Heart right ventricle (tissue), 16 donors: Measurements from ENCODE around the gene DOCK9. TPM values are rescaled to one million over a fixed set of nuclear protein-coding genes. Genes with fewer than 3 reads are reported as not detected.
"Not testable (repeated sequence)": the region's sequence is repeated elsewhere in the genome, so short reads cannot be mapped to it uniquely, and the experiment has no call there.

ENCODE experiments used
- ATAC-seq, 8 donors: fragments of 200-7000 bp; cut with Tn5 transposase; one replicate each; pipeline ENCODE4 v1.9.1; 2020; ENCODE audit warnings: mild to moderate bottlenecking in 8 of 8, moderate library complexity in 8 of 8, moderate number of reproducible peaks in 1 of 8
- DNase-seq, 2 donors: peaks; one replicate each; pipeline ENCODE4 v3.0.0-alpha.2; 2020
- H3K27ac ChIP-seq, 10 donors: fragments of 200-600 bp; sonication (generic) in 2 of 10; one replicate each; pipeline versions ENCODE4 v1.5.0 to v1.8.0; 2020 to 2022; ENCODE audit warnings: mild to moderate bottlenecking in 3 of 10
- H3K27me3 ChIP-seq, 7 donors: fragments of 200-600 bp; one replicate each; pipeline ENCODE4 v1.8.0; 2021 to 2022; ENCODE audit warnings: mild to moderate bottlenecking in 2 of 7
- H3K36me3 ChIP-seq, 9 donors: fragments of 200-600 bp; sonication (generic) in 1 of 9; one replicate each; pipeline versions ENCODE4 v1.5.0 to v1.8.0; 2020 to 2022; ENCODE audit warnings: mild to moderate bottlenecking in 2 of 9
- H3K4me1 ChIP-seq, 9 donors: fragments of 200-600 bp; sonication (generic) in 1 of 9; one replicate each; pipeline versions ENCODE4 v1.5.0 to v1.8.0; 2020 to 2022; ENCODE audit warnings: mild to moderate bottlenecking in 4 of 9
- H3K4me3 ChIP-seq, 10 donors: fragments of 200-600 bp; sonication (generic) in 2 of 10; one replicate each; pipeline versions ENCODE4 v1.5.0 to v1.8.0; 2020 to 2022; ENCODE audit warnings: mild to moderate bottlenecking in 7 of 10, moderate library complexity in 2 of 10
- H3K9me3 ChIP-seq, 11 donors: fragments of 200-600 bp in 10 of 11; sonication (generic) in 2 of 11; one replicate each; pipeline versions ENCODE4 v1.5.0 to v1.8.0; 2013 to 2022; ENCODE audit warnings: mild to moderate bottlenecking in 2 of 11, control low read depth in 1 of 11, moderate library complexity in 1 of 11
- CTCF ChIP-seq, 9 donors: fragments of 200-600 bp; sonication (generic) in 2 of 9; IDR thresholded peaks; one replicate each; pipeline versions ENCODE4 v1.5.0 to v1.8.0; 2021 to 2022; ENCODE audit warnings: antibody characterized with exemption in 9 of 9, mild to moderate bottlenecking in 5 of 9, moderate library complexity in 1 of 9
- WGBS, 2 donors: extraction: QIAGEN DNeasy Blood & Tissue Kit; methylation state at CpG; one replicate each; pipeline ENCODE4 v1.1.7; 2013; ENCODE audit warnings: inconsistent platforms in 1 of 2; 5-methylcytosine and 5-hydroxymethylcytosine counted together
- intact Hi-C, 10 donors: fragments of 100-400 bp; cut with DNase I; formaldehyde crosslinking; loops; one replicate each; pipeline versions ENCODE4 v1.11.1 to v1.14.2; 2022
- polyA plus RNA-seq, 2 donors: library from polyadenylated mRNA; stranded (reverse); fragments of 200-250 nt; gene quantifications; one replicate each; pipeline ENCODE4 v1.2.3, GENCODE V29; 2013
- total RNA-seq, 10 donors: library from RNA; stranded (reverse); fragmentation: NEBNext Ultra II Directional in 3 of 10; extraction: Animal tissue kit (Norgen Biotek cat#: 25700) in 3 of 10; gene quantifications; one replicate each; pipeline versions ENCODE4 v1.2.1 to v1.2.4, GENCODE V29; 2021 to 2023
- donor health status: Arrhythmogenic right ventricular cardiomyopathy.
- donor health status: ischemic (EF 13 %, LVEDD 7.1; RV severe dilation, severe dysfunction).
- donor health status: healthy with polysubstance abuse.
- donor health status: DM: no; HTN: yes; CAD: no.
- donor health status: DM: no; HTN: no; CAD: no.
- donor health status: ischemic (EF 25% LVEDD 6.9; RV normal size, moderate dysfunction).
- donor health status: ischemic (EF 25% LVEDD 5.7; RV mildly dilated, moderate dysfunction).
- donor health status: healthy.
- donor health status: DM: yes; HTN: yes; CAD: no.
- donor health status: Ischemic cardiomyopathy.
- donor health status: ischemic (EF 35%, LVEDD 5.7; RV mildly dilated, moderate dysfunction).
- donor health status: nonischemic (EF 11% LVEDD 7.7; RV severe dilation, severe dysfunction).
- donor health status: DM: yes; HTN: yes; CAD: no.
- donor health status: PGD.
- donor health status: ischemic (EF 29% LVEDD 5.4; RV normal size, mild dysfunction).
- donor health status: nonischemic (EF 23%, LVEDD 6.1; RV moderate dilation, normal function).

Gene DOCK9
- total and polyA plus RNA-seq, 12 donors = 31.6 to 73.7 (median 43.4) TPM

GRCh38 chr13:98900442-98900841, 77.4 kb downstream of the DOCK9 start:
- no peak for DNase-seq
- H3K4me1 ChIP-seq = peaks cover 0 to 10% (median 0%) of the 10 kb centered on the region in 9 donors
- no peak for TF ChIP-seq CTCF (IDR thresholded peaks at IDR 0.05)
- ATAC-seq = no peak
- H3K27ac ChIP-seq = no peak overlapping the region
- 89 to 91% methylated on average over 2 of the region's 2 CpGs for WGBS, 2 donors
- no peaks in the 10 kb centered on the region for H3K27me3 ChIP-seq
- no peaks in the 10 kb centered on the region for H3K9me3 ChIP-seq
- H3K36me3 ChIP-seq = peaks cover 0 to 98% (median 24%) of the 10 kb centered on the region in 9 donors
- no peak overlapping the region for H3K4me3 ChIP-seq
- intact Hi-C loops = no loop called here

DNA sequence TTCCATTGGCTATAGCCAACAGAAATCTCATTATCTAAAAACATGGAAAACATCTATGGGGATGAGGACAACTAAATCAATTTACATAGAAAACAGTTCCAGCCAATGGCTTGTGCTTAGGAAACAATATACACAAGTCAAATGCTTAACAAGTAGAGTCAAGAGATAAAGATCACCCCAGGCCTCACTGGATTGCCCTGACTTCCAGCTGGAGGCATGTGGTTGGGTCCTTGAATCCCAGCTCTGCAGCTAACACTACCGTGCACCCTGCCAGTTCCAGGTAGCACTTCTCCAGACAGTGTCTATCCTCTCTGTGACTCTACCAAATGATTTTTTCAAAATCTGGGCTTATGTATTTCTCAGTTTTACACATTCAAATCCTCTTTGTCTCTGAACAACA, 80.2 kb downstream of the DOCK9 start:
- H3K27me3 ChIP-seq = no peaks in the 10 kb centered on the region
- ATAC-seq = no peak
- no peak for DNase-seq
- peaks cover 0 to 26% (median 4%) of the 10 kb centered on the region in 9 donors for H3K4me1 ChIP-seq
- peaks cover 0 to 100% (median 21%) of the 10 kb centered on the region in 9 donors for H3K36me3 ChIP-seq
- intact Hi-C loops = loop anchor here in 1 of 10 donors (10.0 kb wide), 1 partner anchor 77 kb away; the partner anchor contains the start of gene DOCK9
- no peaks in the 10 kb centered on the region for H3K9me3 ChIP-seq
- TF ChIP-seq CTCF (IDR thresholded peaks at IDR 0.05) = no peak
- H3K27ac ChIP-seq = peak overlapping the region in 1 of 10 donors; percentile 28
- no peak overlapping the region for H3K4me3 ChIP-seq
- 91 to 93% methylated on average over 1 of the region's 1 CpG for WGBS, 2 donors

GRCh38 chr13:98896868-98897144, 81.1 kb downstream of the DOCK9 start:
- H3K4me1 ChIP-seq = peaks cover 0 to 33% (median 6%) of the 10 kb centered on the region in 9 donors
- WGBS, 2 donors = 45 to 50% methylated on average over 2 of the region's 2 CpGs
- no peaks in the 10 kb centered on the region for H3K27me3 ChIP-seq
- peaks cover 0 to 98% (median 18%) of the 10 kb centered on the region in 9 donors for H3K36me3 ChIP-seq
- peak overlapping the region in 1 of 10 donors; percentile 28 for H3K27ac ChIP-seq
- intact Hi-C loops = loop anchor here in 1 of 10 donors (10.0 kb wide), 1 partner anchor 78 kb away; the partner anchor contains the start of gene DOCK9
- H3K4me3 ChIP-seq = no peak overlapping the region
- no peak for DNase-seq
- no peaks in the 10 kb centered on the region for H3K9me3 ChIP-seq
- ATAC-seq = no peak
- TF ChIP-seq CTCF (IDR thresholded peaks at IDR 0.05) = no peak

- Histone ChIP-seq H3K9me3 (no peaks in the 10 kb centered on the region), H3K4me1 (peaks cover 0 to 33% (median 6%) of the 10 kb centered on the region in 9 donors), H3K27ac (peak overlapping the region in 1 of 10 donors; percentile 28), H3K4me3 (no peak overlapping the region), H3K36me3 (peaks cover 0 to 96% (median 13%) of the 10 kb centered on the region in 9 donors), H3K27me3 (no peaks in the 10 kb centered on the region)
- intact Hi-C loops = loop anchor here in 1 of 10 donors (10.0 kb wide), 1 partner anchor 79 kb away; the partner anchor contains the start of gene DOCK9
- 83 to 84% methylated on average over 9 of the region's 9 CpGs for WGBS, 2 donors
- no peak for DNase-seq
- ATAC-seq = peak in 1 of 8 donors; percentile 32
- TF ChIP-seq CTCF (IDR thresholded peaks at IDR 0.05) = no peak
Measured at GRCh38 chr13:98896083-98896867, 81.6 kb downstream of the DOCK9 start.

GRCh38 chr13:98894814-98895213, 83.0 kb downstream of the DOCK9 start:
- H3K36me3 ChIP-seq = peaks cover 0 to 86% (median 13%) of the 10 kb centered on the region in 9 donors
- WGBS, 2 donors = 95 to 98% methylated on average over 8 of the region's 8 CpGs
- H3K27me3 ChIP-seq, DNase-seq, H3K4me3 ChIP-seq, H3K9me3 ChIP-seq, H3K27ac ChIP-seq, ATAC-seq: not testable (repeated sequence)
- intact Hi-C loops = loop anchor here in 5 of 10 donors (5.0 to 10.0 kb wide), 3 partner anchors 80 to 142 kb away; partner anchors contain the start of gene DOCK9 (in 1 of the 5)
- peaks cover 0 to 47% (median 18%) of the 10 kb centered on the region in 9 donors for H3K4me1 ChIP-seq
